VCaP (cell line): ENCODE results near the gene CIRBP.

Experiments used
- H3K27ac ChIP-seq: fragments of 450-650 bp; 2 replicates; pipeline ENCODE4 v1.5.1; 2017
- TF ChIP-seq, protein P1 (sequence below): fragments of 450-650 bp; conservative IDR thresholded peaks from 2 replicates; pipeline ENCODE4 v1.5.1; 2017; ENCODE audit warnings: mild to moderate bottlenecking, moderate library complexity

CIRBP gene

DNA sequence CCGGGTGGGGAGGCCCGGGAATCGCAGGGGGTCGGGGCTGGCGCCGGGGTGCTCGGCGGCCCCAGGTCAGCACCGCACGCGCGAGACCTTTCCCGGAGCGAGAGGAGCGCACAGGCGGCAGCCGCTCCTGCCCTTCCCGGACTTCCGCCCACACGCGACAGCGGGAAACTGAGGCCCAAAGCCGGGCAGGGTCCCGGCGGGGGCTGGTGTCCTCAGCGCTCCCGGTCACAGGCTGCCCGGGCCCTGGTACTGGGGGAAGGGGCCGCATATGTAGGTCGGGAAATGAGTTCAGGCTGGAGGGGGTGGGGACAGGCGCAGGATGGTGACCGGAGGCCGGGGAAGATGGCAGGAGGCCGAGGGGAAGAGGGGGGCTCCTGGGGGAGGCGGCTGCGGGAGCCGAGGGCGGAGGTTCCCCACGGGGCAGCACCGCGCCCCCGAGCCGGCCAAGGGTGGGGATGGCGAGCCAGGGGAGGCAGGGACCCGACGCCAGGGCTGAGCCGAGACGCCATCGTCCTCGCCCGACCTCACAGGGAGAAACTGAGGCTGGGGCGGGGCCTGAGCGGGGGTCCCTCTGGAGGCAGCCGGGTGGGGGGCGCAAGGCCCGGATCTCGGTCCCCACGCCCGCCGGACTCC is 32.0 kb upstream of the CIRBP start:
- TF ChIP-seq, protein P1, sequence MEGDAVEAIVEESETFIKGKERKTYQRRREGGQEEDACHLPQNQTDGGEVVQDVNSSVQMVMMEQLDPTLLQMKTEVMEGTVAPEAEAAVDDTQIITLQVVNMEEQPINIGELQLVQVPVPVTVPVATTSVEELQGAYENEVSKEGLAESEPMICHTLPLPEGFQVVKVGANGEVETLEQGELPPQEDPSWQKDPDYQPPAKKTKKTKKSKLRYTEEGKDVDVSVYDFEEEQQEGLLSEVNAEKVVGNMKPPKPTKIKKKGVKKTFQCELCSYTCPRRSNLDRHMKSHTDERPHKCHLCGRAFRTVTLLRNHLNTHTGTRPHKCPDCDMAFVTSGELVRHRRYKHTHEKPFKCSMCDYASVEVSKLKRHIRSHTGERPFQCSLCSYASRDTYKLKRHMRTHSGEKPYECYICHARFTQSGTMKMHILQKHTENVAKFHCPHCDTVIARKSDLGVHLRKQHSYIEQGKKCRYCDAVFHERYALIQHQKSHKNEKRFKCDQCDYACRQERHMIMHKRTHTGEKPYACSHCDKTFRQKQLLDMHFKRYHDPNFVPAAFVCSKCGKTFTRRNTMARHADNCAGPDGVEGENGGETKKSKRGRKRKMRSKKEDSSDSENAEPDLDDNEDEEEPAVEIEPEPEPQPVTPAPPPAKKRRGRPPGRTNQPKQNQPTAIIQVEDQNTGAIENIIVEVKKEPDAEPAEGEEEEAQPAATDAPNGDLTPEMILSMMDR = no peak
- peak overlapping the region; percentile 90 for H3K27ac ChIP-seq

DNA sequence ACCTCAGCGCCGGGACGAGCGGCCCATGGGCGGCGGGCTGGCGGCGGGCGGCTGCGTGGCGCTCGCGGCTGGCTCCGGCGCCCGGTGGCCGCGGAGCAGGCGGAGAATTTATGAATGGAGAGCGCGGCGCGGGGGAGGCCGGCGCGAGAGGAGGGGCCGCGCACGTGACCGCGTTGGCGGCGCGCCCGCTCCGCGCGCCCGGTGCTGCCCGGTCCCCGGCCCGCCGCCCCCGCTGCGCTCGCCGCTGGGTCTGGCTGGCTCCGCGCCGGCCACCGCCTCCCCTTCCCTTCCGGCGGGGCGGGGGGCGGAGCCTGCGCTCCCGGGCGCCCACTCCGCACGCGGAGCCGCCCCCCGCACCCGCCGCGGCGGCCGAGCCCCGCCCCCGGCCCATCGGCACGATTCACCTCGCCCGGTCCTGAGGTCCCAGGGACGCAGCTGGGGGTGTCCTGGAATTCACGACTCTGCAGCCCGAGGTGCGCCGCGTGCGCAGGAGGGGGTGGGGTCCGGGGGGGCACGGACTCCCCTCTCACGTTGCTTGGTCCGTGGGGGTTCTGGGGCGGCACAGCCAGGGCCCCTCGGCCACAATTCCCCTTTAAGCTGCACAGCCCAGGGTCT is 31.3 kb upstream of the CIRBP start, which contains the start of gene CBARP:
CBARP (minus strand) TSS at position 252 of the 615 bp plus-strand sequence. CDS start 1,905 bp downstream, outside the sequence.
- peak within 1 kb of the TSS; percentile 90 for H3K27ac ChIP-seq

DNA sequence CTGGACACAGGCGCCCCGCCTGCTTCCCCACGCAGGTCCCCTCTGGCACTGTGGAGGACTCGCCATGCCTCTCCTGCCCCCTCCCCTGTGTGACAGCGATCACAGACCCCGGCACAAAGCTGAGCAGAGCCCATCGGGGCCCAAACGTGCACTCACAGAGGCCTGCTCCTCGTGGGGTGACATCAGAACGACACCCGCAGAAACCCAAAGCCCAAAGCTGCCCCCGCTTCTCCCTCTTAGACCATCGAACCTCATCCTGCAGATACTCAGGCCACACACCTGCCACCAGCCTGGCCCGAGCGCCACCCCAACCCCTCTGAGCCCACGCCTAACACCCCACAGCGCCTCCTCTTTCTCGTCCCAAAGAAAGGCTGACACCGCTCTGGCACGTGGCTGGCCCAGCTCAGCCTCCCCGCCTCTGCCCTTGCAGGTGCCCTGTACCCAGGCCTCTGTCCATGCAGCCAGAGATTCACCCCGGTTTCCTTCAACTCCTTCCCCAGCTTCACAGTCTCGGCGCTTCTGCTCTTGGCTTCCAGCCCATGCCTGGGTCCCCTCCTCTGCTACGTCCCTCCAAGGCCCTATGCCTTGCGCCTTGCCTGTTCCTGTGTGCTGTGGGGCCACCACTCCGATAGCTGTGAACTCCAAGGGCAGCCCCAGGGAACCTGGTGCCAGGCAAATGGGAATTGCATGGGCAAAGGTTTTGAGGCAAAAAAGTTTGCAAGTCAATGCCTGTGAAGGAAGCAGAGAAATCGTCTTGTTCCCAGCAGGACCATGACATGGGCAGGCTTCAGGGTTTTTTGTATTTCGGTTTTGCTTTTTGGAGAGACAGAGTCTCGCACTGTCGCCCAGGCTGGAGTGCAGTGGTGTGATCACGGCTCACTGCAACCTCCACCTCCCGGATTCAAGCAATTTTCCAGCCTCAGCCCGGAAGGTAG is 30.5 kb upstream of the CIRBP start:
- peak overlapping the region; percentile 90 for H3K27ac ChIP-seq
- TF ChIP-seq, protein P1 = no peak

More for the DNA sequence above, 31.3 kb upstream of the CIRBP start, which contains the start of gene CBARP:
- TF ChIP-seq, protein P1 = no peak

DNA sequence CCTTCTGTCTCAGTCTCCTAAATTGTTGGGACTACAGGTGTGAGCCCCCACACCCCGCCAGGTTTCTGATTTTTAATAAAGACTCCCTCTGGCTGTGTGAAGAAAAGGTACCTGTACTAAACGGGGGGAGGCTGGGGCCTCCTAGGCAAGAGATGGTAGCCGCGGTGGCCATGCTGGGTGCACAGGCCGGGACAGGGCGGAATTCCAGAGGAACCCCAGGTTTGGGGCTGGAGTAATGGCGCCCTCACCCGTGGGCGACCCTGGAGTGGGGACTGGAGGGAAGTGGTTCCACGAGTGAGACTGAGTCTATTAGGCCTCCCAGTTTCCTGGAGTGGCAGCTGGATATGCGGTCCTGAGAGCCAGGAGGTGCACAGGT is 29.7 kb upstream of the CIRBP start:
- TF ChIP-seq, protein P1 = no peak
- peak overlapping the region; percentile 90 for H3K27ac ChIP-seq

DNA sequence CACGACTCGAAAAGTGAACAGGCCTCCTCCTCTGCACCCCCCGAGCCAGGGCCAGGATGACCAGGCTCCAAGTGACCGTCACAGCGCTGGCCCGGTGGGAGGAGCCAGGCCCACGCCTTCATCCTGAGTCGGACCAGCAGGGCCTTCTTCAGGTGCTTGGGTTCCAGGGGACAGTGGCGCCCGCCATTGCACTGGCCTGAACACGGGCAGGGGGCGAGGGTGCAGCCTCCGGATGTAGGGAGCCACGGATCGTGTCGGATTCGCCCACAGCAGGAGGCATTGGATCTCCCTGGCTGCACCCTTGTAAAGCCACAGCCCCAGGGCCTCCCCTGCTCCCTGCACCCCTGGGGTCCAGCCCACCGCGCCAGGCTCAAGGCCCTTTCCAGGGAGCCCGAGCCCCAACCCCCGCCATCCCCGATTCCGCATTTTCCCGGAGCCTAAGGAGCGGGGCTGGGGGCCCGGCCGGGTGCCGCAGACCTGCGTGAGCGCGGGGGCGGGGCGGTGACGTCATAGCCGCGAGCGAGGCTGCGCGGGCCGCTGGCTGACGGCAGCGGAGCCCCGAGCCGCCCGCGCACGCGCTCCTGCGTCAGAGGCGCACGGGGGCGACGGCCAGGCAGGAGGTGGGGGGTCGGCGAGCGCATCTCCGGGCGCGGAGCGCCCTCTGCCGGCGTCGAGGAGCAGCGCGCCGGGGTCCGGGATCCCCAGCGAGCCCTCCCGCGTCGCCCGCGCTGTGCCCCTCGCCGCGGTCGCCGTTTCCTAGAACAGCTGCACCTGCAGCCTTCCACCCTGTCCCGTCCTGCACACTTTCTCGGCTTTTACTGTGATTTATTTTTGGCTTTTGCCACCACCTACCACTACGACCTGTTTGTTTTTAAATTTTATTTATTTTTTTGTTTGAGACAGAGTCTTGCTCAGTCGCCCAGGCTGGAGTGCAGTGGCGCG is 29.1 kb upstream of the CIRBP start:
- H3K27ac ChIP-seq = peak overlapping the region; percentile 90
- TF ChIP-seq, protein P1 = peak; percentile 94

DNA sequence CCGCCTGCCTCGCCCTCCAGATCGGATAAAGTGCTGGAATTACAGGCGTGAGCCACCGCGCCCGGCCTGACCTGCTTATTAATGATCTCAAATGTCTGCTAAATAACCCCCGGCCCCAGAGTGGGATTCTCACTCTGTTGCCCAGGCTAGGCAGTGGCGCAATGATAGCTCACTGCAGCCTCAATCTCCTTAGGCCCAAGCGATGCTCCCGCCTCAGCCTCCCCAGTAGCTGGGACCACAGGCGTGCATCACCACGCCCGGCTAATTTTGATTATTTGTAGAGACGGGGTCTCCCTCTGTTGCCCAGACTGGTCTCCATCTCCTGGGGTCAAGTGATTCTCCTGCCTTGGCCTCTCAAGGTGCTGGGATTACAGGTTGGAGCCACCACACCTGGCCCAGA is 28.2 kb upstream of the CIRBP start:
- TF ChIP-seq, protein P1 = no peak
- peak overlapping the region; percentile 90 for H3K27ac ChIP-seq
